IPS DF 4.7 (cell line): Measurements from ENCODE around the gene ADAMTSL5.
"Not testable (repeated sequence)": the region's sequence is repeated elsewhere in the genome, so short reads cannot be mapped to it uniquely, and the experiment has no call there.

Source experiments
- DNase-seq: peaks from one replicate; pipeline ENCODE4 v3.0.0-alpha.2; 2013; ENCODE audit warnings: low spot score; ENCODE audit errors: extremely low read depth

The ADAMTSL5 gene

DNA sequence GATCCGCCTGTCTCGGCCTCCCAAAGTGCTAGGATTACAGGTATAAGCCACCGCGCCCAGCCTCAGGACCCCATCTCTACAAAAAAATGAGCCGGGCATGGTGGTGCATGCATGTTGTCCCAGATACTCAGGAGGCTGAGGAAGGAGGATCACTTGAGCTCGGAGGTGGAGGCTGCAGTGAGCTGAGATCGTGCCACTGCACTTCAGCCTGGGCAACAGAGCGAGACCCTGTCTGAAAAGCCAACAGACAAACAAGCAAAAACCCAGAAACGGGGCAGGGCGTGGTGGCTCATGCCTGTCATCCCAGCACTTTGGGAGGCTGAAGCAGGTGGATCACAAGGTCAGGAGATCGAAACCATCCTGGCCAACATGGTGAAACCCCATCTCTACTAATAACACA, 18.0 kb upstream of the ADAMTSL5 start:
- DNase-seq, result not testable (repeated sequence)

DNA sequence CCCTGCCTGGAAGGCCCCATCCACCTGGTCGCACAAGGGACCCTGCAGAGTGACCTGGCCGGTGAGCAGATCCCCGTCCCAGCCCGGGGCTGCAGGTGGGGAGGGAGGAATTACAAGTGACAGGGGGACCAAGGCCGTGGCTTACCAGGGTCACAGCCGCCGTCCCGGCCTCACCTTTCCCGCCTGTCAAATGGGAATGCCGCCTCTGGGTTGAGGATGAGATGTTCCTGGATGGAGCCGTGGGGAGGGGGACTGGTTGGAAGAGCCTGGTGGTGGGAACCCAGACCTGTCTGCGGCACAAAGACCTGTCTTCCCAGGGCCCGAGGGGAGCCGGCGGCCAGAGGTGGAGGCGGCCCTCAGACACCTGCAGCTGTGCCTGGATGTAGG, 16.6 kb upstream of the ADAMTSL5 start:
- DNase-seq, result no peak

DNA sequence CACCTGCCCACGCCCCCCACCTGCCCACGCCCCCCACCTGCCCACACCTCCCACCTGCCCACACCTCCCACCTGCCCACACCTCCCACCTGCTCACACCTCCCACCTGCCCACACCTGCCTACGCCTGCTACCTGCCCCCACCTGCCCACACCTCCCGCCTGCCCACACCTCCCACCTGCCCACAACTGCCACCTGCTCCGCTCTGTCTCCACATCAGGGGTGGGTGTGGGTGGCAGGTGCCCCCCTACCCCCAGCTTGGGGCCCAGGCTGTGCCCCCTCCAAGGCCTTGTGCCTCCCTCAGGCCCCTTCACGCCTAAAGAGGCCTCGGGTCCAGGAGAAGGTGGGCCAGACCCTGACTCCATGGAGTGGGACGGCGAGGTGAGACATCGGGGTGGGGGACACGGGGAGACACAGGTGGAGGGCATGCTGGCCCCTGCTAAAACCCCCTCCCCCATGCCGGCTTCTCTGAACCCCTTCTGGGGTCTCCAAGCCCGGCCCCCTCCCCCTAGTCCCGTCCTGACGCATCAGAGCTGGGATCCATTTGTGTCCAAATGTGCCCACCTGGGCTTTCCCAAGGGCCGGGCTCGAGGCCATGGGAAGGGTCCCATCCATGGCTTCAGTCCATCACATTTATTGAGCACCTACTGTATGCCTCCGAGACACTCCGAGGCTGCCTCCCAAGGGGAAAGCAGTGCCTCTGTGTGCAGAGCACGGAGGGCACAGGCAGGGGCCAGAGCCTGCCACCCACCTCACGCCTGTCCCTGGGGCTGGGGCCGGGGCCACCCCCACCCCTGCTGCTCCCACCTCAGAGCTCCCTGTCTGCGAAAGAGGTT, 16.0 kb upstream of the ADAMTSL5 start:
- no peak for DNase-seq

DNA sequence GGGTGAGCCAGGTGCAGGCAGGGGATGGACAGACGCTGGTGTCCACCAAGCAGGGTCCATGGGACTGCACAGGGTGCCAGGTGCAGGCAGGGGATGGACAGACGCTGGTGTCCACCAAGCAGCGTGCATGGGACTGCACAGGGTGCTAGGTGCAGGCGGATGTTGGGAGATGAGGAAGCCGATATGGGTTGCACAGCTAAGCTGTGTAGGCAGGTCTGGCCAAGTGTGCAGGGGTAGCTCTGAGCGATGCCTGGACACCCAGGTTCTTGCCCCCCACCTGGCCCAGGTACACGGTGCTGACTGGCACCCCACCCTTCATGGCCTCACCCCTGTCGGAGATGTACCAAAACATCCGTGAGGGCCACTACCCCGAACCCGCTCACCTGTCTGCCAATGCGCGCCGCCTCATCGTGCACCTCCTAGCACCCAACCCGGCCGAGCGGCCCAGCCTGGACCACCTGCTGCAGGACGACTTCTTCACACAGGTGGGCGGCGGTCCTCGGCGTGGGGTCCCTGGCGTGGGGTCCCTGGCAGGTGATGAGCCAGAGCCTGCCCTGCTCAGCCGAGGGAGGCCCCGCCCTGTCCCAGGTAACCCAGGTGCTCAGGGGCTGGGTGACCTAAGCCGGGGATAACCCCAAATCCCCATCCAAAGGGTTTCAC, 15.0 kb upstream of the ADAMTSL5 start:
- no peak for DNase-seq

DNA sequence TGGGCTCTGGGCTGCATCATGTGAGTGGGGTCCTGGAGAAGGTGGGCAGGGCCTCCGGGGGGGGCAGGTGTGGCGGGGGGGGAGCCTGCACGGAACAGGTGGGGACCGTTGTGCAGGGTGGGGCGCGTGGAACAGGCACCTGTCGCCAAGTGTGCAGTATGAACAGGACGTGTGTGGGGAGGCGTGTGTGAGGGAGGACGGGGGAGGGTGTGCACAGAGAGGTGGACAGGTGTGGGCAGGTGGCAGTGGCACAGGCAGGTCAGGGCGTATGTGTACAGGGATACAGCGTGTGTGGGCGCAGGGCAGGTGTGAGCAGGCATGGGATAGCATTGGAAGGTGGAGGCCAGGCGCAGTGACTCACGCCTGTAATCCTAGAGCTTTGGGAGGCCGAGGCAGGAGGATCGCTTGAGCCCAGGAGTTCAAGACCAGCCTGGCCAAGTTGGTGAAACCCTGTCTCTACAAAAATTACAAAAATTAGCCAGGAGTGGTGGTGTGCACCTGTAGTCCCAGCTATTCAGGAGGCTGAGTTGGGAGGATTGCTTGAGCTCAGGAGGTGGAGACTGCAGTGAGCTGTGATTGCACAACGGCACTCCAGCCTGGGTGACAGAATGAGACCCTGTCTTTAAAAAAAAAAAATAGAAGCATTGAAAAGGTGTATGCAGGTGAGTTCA, 14.3 kb upstream of the ADAMTSL5 start:
- no peak for DNase-seq

DNA sequence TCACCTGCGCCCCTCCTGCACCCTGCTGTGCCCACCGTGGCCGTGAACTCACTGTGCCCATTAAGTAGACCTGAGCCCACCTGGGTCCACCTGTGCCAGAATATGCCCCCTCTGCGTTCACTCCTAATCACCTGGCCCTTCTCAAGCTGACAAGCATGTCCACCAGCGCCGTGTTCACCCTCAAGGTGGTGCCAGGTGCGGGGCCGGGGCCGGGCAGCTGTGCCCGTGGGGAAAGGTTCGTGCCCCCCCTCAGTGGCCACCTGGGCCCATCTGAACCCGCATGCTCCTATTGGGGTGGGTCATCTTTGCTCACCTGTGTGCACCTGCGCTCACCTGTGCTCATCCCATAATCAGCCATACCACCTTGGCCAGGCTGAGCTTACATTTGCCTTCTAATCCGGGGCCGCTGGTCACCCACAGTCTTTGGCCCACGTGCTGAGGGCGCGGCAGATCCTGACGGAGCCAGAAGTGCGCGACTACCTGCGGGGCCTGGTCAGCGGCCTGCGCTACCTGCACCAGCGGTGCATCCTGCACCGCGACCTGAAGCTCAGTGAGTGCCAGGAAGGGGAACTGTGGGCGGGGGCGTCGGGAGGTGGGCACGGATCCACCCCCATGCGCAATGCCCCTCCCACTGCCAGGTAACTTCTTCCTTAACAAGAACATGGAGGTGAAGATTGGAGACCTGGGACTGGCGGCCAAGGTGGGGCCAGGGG, 13.4 kb upstream of the ADAMTSL5 start:
- no peak for DNase-seq

DNA sequence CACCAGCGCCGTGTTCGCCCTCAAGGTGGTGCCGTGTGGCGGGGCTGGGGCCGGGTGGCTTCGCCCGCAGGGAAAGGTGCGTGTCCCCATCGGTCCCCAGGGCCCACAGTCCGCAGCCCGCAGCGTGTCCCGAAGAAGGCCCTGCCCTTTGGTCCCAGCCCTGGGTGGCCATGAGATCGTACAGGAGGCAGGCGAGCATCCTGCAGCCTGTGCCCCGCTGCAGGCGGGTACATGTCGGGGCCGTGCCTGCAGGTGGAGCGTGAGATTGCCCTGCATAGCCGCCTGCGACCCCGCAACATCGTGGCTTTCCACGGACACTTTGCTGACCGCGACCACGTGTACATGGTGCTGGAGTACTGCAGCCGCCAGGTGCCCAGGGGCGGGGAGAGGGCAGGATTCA, 12.5 kb upstream of the ADAMTSL5 start:
- DNase-seq, result no peak

DNA sequence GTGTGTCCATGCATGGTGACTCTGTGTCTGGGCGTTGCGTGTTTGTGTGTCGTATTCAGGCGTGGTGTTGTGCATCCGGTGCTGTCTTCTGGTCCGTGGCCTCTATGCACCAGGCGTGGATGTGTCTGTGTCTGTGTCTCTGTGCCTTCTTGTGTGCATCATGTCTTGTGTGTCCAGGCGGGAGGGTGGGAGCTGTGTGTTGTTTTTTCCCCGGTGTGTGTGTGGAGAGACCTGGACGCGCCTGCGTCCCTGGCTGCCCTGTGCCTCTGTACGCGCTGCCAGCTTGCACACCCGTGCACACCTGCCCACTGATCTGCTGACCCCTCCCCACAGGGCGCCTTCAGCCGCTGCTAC, 12.1 kb upstream of the ADAMTSL5 start:
- no peak for DNase-seq

DNA sequence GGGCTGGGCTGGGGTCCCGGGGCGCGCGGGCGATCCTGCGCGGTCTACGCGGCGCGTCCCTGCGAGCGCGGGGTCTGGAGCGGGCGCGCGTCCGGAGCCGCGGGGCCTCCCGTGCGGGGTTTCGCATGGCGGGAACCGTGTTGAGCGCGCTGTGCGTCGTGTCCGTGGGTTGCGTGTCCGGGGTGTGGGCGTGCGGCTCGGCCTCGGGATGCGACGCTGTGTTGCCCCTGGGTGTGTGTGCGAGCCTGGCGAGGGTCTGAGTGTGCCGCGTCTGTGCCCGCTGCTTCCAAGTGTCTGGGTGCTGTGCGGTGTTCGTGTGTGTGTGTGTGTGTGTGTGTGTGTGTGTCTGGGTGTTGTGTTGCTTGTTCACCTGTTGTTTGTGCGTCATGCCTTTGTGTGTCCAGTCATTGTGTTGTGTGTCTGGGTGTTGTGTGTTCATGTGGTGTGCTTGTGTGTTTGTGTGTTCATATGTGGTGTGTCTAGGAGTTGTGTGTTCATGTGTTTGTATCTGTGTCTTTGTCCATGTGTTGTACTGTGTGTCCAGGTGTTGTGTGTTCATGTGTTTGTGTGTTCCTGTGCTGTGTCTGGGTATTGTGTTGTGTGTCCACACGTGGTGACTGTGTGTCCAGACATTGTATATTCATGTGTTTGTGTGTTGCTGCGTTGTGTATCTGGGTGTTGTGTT, 11.6 kb upstream of the ADAMTSL5 start:
- no peak for DNase-seq

DNA sequence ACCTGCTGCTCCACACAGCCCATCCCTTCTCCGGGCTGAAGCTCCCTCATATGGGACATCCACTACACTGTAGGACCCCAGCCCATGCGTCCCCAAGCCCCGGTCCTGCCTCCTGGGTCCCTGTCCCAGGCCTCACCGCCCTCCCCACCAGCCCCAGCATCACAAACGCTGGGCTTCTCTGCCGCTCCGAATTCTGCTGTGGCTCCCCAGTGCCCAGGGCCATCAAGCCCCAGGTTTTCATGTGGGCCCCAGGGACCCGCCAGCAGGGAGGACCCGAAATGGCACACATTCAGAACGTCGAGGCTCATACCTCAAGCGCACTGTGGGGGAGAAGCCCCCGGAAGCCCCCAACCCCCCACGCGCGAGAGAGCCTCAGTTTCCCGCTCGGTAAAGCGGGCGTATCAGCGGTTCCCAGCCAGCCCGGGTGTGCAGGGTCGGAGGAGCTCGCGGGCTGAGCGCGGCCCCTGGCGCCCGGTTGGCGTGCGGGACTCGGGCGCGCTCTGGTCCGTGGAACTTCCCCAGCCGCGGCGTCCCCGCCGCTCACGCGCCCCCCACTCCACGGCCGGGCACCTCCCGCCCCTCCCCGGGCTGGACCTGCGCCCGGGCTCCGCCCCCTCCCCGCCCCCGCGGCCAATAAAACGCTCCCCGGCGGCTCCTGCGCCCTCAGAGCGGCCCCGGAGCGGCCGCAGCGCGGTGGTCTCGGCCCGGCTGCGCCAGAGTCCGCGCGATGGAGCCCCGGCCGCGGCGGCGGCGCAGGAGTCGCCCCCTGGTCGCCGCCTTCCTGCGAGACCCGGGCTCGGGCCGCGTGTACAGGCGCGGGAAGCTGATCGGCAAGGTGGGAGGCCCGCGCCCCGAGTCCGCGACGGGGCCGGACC, 10.8 kb upstream of the ADAMTSL5 start, which contains the start of gene PLK5:
Gene PLK5, plus strand, starts transcription at position 666 of the 875 bp plus-strand sequence. CDS start 2,920 bp downstream, outside the sequence.
- DNase-seq, result no peak

DNA sequence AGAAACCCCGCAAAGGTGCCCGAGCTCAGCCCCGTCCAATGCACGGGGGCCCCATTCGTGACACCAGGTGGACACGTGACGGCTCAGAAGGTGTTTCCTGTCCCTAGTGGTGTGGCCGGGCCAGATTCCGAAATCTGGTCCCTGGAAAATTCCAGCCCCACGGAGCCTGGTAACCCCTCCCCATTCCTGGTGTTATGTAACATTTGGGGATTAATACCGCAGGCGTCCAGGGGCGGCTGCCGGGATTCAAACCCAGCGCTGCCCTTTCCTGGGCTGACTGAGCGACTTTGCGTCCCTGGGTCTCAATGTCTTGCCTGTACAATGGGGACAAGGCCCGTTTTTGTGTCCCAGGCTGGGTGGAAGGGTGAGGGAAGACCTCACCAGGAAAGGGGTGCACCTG, 10.0 kb upstream of the ADAMTSL5 start:
- no peak for DNase-seq

DNA sequence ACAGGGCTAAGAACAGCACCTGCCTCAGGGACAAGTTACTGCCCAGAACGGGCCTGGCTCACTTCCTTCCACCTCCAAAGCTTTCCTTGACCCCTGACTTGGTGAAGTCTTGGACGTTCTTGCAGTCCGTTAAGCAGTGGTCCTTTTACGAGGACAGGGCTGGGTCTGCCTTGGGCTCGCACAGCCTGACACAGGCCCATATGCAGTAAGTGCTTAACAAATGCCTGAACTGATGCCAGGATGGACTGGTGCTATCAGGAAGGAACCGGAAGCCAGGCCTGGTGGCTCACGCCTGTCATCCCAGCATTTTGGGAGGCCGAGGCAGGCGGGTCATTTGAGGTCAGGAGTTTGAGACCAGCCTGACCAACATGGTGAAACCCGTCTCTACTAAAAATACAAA, 9.2 kb upstream of the ADAMTSL5 start:
- no peak for DNase-seq

DNA sequence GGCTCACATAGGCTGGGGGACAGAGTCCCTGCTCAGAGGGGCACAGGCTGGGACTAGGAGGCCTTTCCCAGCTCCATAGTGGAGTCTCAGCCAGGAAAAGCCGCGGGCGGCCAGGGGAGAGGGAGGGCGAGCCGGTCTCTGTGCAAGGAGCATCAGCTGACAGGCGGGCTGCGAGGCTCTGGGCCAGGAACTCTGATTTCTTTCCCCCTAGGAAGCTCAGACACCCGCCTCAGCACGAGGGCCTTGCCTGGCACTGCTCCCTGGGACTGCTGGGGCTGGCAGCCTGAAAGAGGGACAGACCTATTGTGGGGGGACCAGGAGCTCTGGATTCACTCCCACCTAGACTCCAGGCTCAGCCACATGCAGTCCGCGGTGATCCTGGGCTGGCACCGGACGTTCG, 8.8 kb upstream of the ADAMTSL5 start:
- DNase-seq, result no peak

DNA sequence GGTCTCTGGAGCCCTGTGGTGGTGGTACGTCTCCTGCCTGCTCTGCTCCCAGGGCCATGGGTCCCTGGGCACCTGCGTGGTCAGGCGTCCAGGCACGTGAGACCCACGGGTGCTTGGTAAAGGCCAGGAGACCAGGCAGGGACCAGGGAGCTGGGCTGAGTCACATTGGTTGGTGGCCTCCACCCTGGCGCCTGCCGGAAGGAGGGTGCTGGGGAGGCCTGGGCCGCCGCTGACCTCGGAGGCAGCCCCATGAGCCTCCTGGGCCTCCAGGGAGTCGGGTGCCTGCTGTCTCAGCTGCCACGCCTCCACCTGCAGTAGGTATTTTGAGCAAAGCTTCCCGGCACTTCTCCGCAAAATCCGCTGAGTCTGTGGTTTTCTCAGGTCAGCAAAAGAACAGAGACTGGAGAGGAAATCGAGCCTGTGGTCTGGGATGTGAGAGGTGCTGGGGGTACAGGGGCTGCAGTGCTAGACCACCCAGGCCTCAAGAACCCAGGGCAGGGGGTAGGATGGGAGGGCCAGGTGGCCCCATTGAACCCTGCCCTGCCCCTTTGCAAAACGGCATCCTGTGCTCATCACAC, 7.5 kb upstream of the ADAMTSL5 start:
- DNase-seq, result no peak

DNA sequence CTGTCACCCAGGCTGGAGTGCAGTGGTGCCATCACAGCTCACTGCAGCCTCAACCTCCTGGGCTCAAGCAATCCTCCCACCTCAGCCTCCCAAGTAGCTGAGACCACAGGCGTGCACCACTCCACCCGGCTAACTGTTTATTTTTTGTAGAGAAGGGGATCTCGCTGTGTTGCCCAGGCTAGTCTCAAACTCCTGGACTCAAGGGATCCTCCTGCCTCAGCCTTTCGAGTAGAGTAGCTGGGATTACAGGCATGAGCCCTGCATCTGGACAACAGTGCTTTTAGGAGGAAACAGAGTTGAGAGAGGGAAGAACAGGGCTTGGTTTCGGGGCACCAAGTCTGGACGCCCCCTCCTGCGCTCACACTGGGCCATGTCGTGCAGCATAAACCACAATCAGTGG, 7.0 kb upstream of the ADAMTSL5 start:
- not testable (repeated sequence) for DNase-seq

DNA sequence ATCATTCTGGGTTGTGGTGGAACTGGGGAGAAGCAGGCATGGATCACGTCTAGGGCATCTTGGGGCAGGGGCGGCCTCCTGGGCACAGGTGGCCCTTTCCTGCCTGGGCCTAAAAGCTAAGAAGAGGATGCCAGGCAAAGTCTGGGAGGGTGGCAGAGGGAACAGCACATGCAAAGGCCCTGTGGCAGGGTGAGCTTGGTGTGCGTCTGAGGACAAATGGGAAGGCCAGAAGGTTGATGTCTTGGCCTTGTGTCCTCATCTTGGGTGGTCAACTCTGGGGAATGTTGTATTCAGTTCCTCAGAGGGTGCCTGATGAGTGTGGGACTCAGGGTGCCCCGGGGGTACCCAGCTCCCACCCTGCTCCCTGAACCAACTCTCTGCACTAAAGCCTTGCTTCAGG, 5.7 kb upstream of the ADAMTSL5 start:
- no peak for DNase-seq

DNA sequence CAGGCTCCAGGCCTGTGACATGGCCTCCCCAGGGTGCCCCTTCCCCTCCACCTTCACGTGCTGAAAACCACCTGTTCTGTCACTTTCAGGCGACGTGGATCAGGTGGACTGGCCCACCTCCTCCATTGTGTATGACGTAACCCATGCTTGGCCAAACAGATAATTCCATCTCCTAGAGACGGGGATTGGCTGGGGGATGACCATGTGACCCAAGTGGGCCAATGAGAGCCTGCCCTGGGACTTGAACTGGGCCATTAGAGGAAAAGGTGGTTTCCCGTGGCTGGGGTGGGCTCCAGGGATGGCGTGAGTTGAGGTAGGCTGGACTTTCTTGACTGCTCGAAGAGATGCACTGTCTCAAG, 3.6 kb upstream of the ADAMTSL5 start:
- no peak for DNase-seq

DNA sequence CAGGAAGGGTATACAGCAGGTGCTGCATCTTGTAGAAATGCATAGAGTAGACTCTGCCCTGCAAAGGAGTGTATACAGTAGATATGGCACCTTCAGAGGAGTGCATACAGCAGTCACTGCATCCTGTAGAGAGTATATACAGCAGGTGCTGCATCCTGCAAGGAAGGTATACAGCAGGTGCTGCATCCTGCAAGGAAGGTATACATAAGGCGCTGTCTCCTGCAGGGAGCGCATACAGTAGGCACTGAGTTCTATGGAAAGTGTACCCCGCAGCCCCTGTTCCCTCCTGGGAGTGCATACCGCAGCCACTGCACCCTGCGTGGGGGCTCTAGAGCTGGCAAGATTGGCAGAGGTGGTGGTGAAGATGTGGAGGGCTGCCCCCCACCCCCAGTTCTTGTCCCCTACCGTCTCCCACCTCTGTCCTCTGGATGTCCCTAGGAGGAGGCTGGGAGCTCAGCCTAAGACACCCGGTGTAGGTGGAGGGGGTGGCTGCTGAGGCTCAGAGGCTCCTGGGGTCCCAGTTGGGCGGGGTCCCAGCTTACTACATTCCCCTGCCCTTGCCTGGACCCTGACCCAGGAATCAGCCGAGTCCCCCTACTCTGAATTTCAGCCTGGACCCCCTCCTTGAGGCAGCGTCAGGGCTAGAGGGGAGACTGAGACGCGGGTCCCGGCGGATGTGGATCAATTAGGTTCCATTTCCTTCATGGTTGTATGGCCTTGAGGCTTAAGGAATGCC, 2.3 kb upstream of the ADAMTSL5 start:
- DNase-seq, result no peak

DNA sequence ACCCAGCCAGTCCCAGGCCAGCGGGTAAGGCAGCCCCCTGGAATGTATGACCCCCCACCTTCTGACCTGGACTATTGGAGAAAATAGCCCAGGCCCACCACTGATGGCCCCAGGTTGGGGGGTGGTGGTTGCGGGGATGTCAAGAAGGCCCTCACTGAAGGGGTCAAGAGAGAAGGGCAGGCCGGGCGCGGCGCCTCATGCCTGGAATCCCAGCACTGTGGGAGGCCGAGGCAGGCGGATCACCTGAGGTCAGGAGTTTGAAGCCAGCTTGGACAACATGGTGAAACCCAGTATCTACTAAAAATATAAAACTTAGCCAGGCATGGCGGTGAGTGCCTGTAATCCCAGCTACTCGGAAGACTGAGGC, 1.5 kb upstream of the ADAMTSL5 start:
- DNase-seq, result no peak
